ENCODE data around the gene COASY.
A peak's percentile ranks its signal among the peaks of the same experiment; 100 is the strongest.

COASY gene

DNA sequence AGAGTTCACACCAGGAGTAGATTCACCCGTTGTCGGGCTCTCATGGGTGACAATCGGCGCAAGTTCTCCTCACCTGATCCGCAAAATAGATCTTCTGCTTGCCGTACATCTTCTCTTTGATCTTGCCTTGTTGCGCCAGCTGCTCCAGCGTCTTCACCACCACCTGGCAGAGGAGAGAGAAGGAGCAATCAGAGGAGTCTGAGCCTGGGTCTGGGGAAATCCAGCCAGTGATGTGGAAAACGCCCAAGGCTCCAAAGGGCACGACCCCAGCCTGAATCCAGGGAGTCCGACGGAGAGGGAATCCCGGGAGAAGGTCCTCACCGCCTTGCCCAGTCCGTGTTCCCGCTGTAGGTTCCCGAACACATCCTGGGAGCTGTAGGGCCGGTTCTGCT lies 15.2 kb downstream of the COASY start:
- DNase-seq, result no peak

DNA sequence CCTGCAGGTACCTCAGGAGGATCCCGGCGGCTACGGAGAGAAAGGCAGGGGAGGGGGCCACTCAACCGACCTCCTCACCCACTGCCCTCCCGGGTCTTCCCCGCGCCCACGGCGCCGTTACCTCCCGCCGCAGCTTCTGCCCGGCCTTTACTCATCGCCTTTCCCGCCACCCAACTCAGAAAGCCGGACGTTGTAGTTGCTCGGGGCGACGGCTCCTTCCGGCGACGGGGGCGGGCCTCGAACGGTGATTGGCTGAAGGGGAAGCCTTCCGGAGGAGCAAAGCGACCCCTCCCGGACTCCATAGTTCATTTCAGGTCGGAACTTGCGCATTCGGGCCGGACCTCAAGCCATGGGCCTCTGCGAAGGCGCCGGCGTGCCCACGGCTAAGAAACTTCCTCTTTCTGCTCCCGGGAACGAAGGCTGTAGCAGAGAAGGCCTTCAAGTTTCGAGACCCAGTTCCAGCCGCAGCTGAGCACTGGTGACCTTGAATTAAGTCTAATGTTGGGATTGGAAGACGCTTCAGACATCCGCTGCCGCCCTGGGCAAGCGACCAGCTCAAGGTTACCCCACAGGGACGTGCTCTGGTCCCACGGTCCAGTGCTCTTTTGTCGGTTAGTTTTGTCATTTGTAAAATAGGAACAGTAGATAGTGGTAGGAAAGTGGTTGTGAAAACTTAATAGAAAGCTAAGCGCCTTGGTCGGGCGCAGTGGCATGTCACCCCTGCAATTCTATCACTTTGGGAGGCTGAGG lies 15.8 kb downstream of the COASY start, which contains the start of gene PSMC3IP:
PSMC3IP (minus strand) TSS at position 198 of the 750 bp plus-strand sequence; CDS start at position 155, 43 bp downstream.
- peak; percentile 93 to 94 for DNase-seq

GRCh38 chr17:42578282-42578869 lies 16.4 kb downstream of the COASY start:
- peak; percentile 63 to 73 for DNase-seq

- no peak for DNase-seq
Measured at GRCh38 chr17:42579794-42580551, 18.0 kb downstream of the COASY start.

DNA sequence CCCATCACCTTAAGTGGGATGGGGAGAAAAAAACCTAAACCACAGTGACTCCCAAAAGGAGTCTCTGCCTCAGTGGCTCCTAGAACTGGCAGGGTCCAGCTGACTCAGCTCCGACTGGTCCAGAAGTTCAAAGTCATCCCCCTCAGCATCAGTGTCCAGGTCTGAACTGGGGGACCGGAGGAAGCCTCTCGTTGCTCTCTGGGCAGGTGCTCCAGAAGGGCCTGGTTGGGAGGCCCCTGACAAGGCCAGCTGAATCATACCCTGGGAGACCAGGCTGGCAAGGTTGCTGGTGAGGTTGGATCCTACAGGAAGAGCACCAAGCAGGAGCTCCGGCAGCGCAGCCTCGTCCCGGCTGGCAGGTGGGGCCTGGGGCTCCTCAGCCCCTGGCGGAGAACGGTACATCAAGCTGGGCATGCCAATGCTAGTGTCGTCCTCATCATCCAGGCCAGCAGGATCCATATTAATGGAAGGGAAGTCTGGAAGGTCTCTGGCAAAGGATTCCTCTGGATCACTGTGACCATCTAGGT lies 19.9 kb downstream of the COASY start:
- DNase-seq, result no peak

- no peak for DNase-seq
Measured at GRCh38 chr17:42584880-42585279, 22.9 kb downstream of the COASY start.

GRCh38 chr17:42585353-42585752 lies 23.4 kb downstream of the COASY start:
- DNase-seq, result no peak

- no peak for DNase-seq
Measured at GRCh38 chr17:42586514-42587230, 24.7 kb downstream of the COASY start.

DNA sequence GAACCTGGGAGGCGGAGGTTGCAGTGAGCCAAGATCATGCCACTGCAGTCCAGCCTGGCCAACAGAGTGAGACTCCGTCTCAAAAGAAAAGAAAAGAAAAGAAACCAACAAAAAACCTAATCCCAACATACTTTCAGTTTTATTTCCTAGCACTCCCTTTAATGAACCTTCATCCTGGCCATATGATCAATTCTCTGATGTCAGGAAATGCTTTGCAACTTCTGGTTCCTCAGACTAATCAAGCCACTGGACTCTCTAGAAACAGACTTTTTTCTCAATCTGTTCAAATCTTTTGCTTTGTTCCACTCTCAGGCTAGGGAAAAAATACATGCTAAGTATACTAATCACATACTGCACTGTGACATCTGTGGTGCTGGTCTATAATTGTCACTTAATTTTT lies 28.9 kb downstream of the COASY start:
- no peak for DNase-seq

DNA sequence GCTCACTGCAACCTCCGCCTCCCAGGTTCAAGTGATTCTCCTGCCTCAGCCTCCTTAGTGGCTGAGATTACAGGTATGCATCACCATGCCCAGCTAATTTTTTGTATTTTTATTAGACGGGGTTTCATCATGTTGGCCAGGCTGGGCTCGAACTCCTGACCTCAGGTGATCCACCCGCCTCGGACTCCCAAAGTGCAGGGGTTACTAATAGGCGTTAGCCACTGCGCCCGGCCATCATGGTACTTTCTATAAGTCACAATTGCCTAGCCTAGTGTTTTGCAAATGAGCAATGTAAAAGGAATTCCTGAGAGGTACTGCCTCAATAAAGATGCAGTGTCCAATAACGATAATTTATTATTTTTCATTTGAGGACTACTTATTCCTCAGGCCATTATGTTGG lies 29.5 kb downstream of the COASY start:
- DNase-seq, result no peak

GRCh38 chr17:42596386-42596785 lies 34.4 kb downstream of the COASY start:
- no peak for DNase-seq

DNA sequence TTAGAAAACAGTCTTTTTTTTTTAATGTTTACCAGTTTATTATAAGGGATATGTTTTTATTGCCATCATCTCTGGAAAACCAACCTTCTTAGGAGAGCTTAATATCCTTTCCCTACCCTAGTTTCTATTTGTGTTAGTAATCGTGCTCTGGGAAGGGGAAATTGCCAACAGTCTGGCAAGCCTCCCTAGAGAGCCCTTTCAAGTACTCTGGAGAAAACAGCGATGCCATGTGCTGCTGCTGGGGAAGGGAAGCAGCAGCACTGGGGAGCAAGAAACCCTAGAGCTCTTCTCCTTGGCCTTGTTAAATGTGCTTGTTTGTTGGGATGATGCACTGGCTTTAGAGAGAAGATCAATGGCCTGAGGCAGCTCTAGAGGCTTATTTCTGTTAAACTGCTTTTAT lies 37.0 kb downstream of the COASY start:
- no peak for DNase-seq

- DNase-seq, result no peak
Measured at GRCh38 chr17:42603318-42603717, 41.4 kb downstream of the COASY start.

GRCh38 chr17:42607769-42608168 lies 45.8 kb downstream of the COASY start:
- no peak for DNase-seq

GRCh38 chr17:42608305-42609181 lies 46.6 kb downstream of the COASY start:
- no peak for DNase-seq

DNA sequence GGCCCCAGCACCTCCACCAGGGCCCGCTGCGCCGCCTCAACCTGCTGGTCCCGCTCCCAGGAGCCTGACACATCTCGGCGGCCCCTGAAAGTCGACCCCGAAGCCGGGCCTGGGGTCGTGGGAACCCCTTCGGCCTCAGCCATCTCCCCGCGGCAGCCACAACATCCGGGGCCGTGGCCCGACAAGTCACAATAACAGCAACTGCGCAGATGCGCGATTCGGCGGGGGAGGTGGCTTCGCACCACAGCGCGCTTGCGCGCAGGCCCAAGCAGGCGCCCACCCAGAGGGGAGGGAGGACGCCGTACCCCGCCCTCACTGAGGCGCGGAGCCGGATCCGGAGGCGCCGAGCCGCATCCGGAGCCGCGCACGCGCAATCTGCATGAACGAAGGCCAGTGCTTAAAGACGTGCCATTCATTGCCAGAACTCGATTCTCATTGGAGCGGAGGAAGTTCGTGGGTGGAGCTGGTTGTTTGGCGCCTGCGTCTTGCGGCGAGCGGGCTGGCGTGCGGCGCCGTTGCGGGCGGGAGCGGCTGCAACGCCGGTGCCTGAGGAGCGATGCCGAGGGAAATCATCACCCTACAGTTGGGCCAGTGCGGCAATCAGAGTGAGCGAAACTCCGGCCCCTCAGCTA lies 47.4 kb downstream of the COASY start, which contains the start of the genes RETREG3 and TUBG1:
RETREG3 (minus strand) TSS at position 193 of the 632 bp plus-strand sequence; CDS start at position 143, 50 bp downstream.
TUBG1 (plus strand) TSS at position 502 of the 632 bp plus-strand sequence; CDS start at position 557, 55 bp downstream.
- DNase-seq, result peak; percentile 98

GRCh38 chr17:42609814-42610801 lies 48.2 kb downstream of the COASY start:
- DNase-seq, result peak; percentile 3 to 8

GRCh38 chr17:42612013-42612412 lies 50.1 kb downstream of the COASY start:
- DNase-seq, result no peak

DNA sequence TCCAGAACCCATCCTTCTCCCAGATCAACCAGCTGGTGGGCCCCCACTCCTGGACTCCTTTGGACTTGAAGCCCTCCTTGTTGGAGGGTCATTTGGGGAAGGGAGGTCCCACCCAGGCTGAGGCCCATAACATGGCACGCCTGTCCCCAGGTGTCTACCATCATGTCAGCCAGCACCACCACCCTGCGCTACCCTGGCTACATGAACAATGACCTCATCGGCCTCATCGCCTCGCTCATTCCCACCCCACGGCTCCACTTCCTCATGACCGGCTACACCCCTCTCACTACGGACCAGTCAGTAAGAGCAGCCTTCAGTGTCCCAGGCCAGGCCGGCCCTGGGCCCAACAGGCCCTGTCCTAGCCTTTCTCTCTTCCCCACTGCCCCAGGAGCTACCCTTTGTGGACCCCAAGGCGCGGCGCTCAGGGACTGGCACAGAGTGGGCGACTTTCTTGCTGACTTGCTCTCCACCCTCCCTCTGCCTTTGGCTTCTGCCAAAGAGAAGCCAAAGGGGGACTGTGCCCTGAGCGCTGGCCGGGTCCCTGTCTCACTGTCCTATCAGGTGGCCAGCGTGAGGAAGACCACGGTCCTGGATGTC lies 51.8 kb downstream of the COASY start:
- no peak for DNase-seq

Data from stimulated activated CD4-positive, alpha-beta T cell treated with anti-CD3 and anti-CD28 coated beads, Interleukin-2, amount 100 ng/mL, for 48 hours (primary cell).